Measurements from ENCODE around the gene KCTD1. TPM values are rescaled to one million over a fixed set of nuclear protein-coding genes. Genes with fewer than 3 reads are reported as not detected.

The KCTD1 gene
- total RNA-seq, 1 donor from 2014 or later = 29.5 TPM

- H3K27me3 Mint-ChIP-seq = peaks cover 28% of the 10 kb centered on the region
- no peak overlapping the region for H3K4me3 Mint-ChIP-seq (ENCODE audit: low read depth)
- TF ChIP-seq CTCF (IDR thresholded peaks at IDR 0.05; ENCODE audit: unreplicated experiment) = no peak
- no peaks in the 10 kb centered on the region for H3K36me3 Mint-ChIP-seq (ENCODE audit: insufficient read depth)
- DNase-seq (ENCODE audit: low spot score, unreplicated experiment) = no peak
- H3K9me3 Mint-ChIP-seq (ENCODE audit: low read depth) = no peaks in the 10 kb centered on the region
- H3K4me1 Mint-ChIP-seq (ENCODE audit: low read depth) = peaks cover 1% of the 10 kb centered on the region
- no peak overlapping the region for H3K27ac Mint-ChIP-seq
Measured at GRCh38 chr18:26435415-26436095, 112.8 kb downstream of the KCTD1 start.

GRCh38 chr18:26434887-26435286 lies 113.5 kb downstream of the KCTD1 start:
- TF ChIP-seq CTCF (IDR thresholded peaks at IDR 0.05; ENCODE audit: unreplicated experiment) = no peak
- H3K27me3 Mint-ChIP-seq = peaks cover 28% of the 10 kb centered on the region
- no peaks in the 10 kb centered on the region for H3K36me3 Mint-ChIP-seq (ENCODE audit: insufficient read depth)
- H3K9me3 Mint-ChIP-seq (ENCODE audit: low read depth) = no peaks in the 10 kb centered on the region
- H3K4me3 Mint-ChIP-seq (ENCODE audit: low read depth) = no peak overlapping the region
- peaks cover 1% of the 10 kb centered on the region for H3K4me1 Mint-ChIP-seq (ENCODE audit: low read depth)
- H3K27ac Mint-ChIP-seq = no peak overlapping the region
- DNase-seq (ENCODE audit: low spot score, unreplicated experiment) = no peak

DNA sequence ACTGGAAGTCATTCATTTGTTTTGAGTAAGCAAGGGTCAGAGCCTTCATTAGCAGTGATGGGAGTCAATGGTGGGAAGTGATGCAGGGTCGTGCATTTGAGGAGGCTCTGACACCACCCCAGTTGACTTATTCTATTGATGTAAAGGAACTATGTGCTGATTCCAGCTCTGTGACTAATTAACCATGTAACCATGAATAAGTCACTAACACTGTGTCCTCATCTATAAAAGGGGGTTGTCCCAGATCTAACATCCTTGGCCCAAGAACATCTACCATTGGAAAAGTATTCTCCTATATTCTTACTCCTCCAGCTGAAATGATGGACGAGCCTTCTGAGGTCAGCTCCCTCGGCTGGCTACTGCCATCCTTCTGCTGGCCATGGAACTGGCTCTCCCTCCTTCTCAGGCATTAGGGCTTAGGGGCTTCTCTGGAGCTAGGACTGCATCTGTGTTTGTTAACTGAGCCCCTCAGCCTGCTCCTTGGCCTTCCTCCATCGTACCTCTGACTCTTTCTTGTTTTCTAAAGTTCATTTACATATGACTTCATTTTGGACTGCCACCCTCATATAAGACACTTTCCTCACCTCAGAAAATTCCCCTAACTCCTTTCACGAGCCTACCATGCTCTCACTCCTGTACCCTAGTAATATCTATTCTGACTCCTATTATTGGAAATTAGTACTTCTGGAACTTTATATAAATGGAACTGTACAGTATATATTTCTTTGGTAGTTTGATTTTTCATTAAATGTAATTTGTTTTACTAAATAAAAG lies 115.5 kb downstream of the KCTD1 start:
- no peak overlapping the region for H3K27ac Mint-ChIP-seq
- no peak overlapping the region for H3K4me3 Mint-ChIP-seq (ENCODE audit: low read depth)

GRCh38 chr18:26429535-26430226 lies 118.7 kb downstream of the KCTD1 start:
- Mint-ChIP-seq H3K27ac (no peak overlapping the region), H3K36me3 (ENCODE audit: insufficient read depth) (no peaks in the 10 kb centered on the region), H3K4me1 (ENCODE audit: low read depth) (peaks cover 4% of the 10 kb centered on the region), H3K4me3 (ENCODE audit: low read depth) (no peak overlapping the region), H3K9me3 (ENCODE audit: low read depth) (no peaks in the 10 kb centered on the region), H3K27me3 (peaks cover 11% of the 10 kb centered on the region)
- no peak for DNase-seq (ENCODE audit: low spot score, unreplicated experiment)
- TF ChIP-seq CTCF (IDR thresholded peaks at IDR 0.05; ENCODE audit: unreplicated experiment) = no peak

More for the DNA sequence above, 115.5 kb downstream of the KCTD1 start:
- Mint-ChIP-seq H3K27me3 (peaks cover 24% of the 10 kb centered on the region), H3K36me3 (ENCODE audit: insufficient read depth) (no peaks in the 10 kb centered on the region), H3K4me1 (ENCODE audit: low read depth) (peaks cover 5% of the 10 kb centered on the region), H3K9me3 (ENCODE audit: low read depth) (no peaks in the 10 kb centered on the region)
- TF ChIP-seq CTCF (IDR thresholded peaks at IDR 0.05; ENCODE audit: unreplicated experiment) = no peak
- DNase-seq (ENCODE audit: low spot score, unreplicated experiment) = no peak

DNA sequence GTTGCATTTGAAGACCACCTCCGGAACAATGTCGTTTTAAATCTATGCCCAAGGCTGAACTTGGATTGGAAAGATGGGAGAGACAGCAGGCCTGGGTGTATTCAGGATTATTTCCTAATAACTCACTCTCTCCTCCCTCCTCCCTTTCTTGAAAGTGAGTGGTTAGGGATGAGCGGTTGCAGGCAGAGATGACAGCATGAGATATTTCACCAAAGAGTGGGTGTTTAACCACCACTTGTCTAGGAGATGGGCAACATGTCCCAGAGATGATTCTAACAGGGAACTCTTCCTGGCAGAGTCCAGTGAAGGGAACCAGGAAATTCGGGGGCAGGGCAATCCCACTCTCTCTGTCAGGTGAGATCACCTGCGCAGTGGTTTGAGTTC lies 123.2 kb downstream of the KCTD1 start:
- no peak for DNase-seq (ENCODE audit: low spot score, unreplicated experiment)
- H3K9me3 Mint-ChIP-seq (ENCODE audit: low read depth) = no peaks in the 10 kb centered on the region
- H3K36me3 Mint-ChIP-seq (ENCODE audit: insufficient read depth) = no peaks in the 10 kb centered on the region
- H3K4me1 Mint-ChIP-seq (ENCODE audit: low read depth) = peaks cover 4% of the 10 kb centered on the region
- H3K27me3 Mint-ChIP-seq = peaks cover 7% of the 10 kb centered on the region
- no peak for TF ChIP-seq CTCF (IDR thresholded peaks at IDR 0.05; ENCODE audit: unreplicated experiment)
- no peak overlapping the region for H3K27ac Mint-ChIP-seq
- H3K4me3 Mint-ChIP-seq (ENCODE audit: low read depth) = no peak overlapping the region

Measured in progenitor cell of endocrine pancreas (in vitro differentiated cells).